GM04504 (cell line): Measurements from ENCODE around the gene SYT14.
"Not testable (repeated sequence)": the region's sequence is repeated elsewhere in the genome, so short reads cannot be mapped to it uniquely, and the experiment has no call there.

Source experiments
- DNase-seq: peaks from one replicate; pipeline ENCODE4 v3.0.0-alpha.2; 2012; ENCODE audit warnings: low read depth

Gene SYT14

DNA sequence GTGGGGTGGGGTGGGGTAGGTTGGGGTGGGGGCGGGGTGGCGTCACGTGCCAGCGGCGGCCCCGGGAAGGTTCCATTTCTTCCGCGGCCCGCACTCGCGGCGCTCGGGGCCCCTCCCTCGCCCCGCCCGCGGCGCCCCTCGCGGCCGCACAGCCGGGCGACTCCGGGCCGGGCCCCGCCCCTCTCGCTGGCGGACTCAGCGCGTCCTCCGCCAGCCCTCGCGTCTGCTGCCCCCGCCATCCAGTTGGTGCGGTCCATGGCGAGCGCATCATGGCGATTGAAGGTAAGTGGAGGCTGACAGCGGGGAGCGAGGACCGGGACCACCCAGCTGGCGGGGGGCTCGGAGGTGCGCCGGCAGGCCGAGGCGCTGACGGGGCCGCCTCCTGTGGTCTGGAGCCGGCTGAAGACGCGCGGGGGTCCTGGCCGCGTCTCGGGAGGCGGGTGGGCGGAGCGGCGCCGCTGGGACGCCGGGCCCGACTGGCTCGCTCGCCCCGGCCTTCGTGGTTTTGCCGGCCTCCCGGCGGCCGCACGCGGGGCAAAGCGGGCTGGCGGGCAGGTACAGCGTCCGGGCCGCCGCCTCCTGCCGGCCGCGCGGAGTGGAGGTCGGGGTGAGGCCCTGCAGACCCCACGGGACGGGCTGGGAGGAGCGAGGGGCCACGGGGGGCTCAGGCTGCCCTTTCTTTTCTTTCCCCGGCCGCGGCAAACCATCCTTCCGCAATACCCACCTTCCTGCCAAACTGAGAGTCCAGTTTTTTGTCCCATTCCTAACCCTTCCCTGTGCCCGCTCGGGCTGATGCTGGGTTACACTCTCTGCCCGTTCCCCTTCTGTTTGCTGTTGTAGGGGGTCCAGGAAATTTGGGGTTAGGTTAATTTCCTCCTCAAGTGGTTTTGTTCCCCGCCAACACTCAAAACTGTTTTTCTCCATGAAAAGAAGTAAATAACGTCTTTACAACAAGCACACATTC is at the start of gene SYT14:
Gene SYT14 (plus strand): TSS at position 222 of the 964 bp plus-strand sequence. CDS start 48 bp downstream, at position 270.
- DNase-seq: no peak

GRCh38 chr1:209888291-209889076 is 49.5 kb upstream of the SYT14 start:
- DNase-seq: not testable (repeated sequence)

GRCh38 chr1:209889077-209889418 is 49.0 kb upstream of the SYT14 start:
- DNase-seq: no peak

DNA sequence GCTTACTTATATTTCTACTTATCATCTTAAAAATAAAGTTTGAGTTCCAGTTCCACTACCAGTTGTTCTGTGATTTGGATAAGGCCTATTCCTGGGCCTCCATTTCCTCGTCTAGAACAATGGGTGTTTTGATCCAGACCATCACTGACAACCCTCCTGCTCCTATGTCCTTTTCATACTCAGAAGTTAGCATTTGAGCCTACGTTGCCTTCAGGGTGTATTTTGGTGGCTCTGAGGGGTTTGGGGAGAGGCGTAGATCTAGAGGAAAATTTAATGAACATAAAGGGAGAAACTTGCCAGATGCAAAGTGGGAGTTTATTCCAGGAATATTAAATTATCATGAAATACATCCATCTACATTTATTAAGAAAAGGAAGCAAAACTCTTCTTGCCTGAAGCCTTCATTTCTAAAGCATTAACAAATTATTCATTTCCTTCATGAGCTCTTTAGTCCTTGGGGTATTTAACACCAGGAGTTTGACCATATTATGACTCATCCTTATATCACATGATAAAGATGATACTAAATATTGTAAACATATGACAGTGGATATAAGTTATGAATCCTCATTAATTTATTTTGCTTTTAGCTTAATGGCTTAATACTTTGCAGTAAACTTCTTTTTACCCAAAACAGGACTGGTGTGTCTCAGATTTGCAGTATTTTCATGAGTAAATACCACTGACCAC is 47.2 kb upstream of the SYT14 start:
- DNase-seq: no peak

- DNase-seq: no peak
Measured at GRCh38 chr1:209893751-209894150, 44.3 kb upstream of the SYT14 start.

DNA sequence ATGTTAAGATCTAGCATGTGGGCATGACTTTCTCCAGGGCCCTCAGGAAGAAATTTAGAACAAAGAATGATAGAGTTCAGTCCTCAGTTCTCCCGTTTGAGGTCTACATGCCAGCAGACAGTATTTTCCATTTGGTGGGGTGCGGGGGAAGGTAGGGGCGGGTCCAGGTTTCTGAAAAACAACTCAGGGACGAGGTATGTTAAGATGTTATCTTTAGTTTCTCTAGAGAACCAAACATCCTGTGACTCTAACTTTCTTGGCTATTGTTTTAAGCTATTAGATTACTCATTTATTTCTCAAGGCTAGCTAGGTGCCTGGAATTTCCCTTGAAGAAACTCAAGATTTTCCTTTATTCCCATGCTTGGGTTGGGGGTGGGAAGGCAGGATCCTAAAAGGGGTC is 42.3 kb upstream of the SYT14 start:
- no peak for DNase-seq

DNA sequence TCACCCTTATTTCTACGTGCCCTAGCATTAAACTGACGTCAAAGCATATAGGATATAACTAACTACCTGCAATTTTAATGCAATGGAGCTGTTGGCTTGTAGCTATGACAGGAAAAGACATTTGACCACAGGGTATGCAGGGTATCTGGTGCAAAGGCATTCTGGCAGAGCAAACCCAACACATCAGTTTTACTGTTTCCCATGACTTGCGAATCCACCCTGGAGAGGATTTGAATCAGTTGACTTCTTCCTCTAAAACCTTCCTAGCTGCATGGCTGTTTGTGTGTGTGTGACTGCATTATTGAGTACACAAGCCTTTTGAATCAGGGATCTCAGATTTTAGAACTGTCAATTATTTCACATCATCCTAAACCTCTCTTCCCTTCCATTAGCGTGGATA is 41.7 kb upstream of the SYT14 start:
- no peak for DNase-seq

DNA sequence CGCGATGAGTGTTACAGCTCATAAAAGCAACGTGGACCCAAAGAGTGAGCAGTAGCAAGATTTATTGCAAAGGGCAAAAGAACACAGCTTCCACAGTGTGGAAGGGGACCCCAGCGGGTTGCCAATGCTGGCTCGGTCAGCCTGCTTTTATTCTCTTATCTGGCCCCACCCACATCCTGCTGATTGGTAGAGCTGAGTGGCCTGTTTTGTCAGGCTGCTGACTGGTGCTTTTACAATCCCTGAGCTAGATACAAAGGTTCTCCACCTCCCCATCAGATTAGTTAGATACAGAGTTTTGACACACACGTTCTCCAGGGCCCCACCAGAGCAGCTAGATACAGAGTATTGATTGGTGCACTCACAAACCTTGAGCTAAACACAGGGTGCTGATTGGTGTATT is 39.7 kb upstream of the SYT14 start:
- DNase-seq: not testable (repeated sequence)

DNA sequence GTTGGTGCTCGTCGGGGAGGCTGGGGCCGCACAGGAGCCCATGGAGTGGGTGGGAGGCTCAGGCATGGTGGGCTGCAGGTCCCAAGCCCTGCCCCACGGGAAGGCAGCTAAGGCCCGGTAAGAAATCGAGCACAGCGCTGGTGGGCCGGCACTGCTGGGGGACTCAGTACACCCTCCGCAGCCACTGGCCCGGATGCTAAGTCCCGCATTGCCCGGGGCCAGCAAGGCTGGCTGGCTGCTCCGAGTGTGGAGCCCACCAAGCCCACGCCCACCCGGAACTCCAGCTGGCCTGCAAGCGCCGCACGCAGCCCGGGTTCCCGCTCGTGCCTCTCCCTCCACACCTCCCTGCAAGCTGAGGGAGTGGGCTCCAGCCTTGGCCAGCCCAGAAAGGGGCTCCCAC is 39.2 kb upstream of the SYT14 start:
- DNase-seq: not testable (repeated sequence)

DNA sequence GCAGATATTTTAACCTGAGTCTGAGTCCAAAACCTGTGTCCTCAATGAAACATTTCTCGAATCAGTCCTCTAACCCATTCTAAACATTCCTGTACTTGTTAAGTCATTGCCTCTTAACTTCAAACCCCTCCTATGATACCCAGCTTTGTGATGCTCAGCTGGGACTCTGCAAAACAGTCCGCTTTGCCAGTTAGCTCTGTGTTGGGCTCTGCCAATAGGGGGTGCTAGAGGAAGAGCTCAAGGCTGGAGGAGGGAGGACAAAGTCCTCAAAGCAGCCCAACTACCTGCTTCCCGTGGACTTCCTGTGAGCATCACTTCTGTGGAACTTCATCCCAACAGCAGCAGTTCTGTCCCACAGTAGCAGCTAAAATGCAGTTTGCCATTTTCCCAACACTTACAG is 38.1 kb upstream of the SYT14 start:
- DNase-seq: no peak

DNA sequence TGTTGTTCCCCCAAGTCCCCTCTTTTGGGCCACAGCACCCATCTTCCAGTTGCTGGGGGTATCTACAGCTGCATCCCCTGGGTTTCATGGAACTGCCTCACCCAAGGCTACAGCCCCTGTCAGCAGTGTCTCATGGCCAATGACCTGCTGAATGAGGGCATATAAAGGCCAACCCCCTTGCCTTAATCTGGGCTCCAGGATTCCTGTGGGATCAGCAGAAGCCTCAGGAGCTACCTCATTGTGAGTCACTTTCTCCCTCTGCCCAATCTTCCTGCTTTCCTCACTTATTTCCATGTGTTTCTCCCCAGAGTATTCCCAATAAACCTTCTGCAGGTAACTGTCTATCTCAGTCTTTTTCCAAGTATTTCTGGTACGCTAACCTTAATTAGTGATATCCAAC is 37.3 kb upstream of the SYT14 start:
- DNase-seq: peak; percentile 47

DNA sequence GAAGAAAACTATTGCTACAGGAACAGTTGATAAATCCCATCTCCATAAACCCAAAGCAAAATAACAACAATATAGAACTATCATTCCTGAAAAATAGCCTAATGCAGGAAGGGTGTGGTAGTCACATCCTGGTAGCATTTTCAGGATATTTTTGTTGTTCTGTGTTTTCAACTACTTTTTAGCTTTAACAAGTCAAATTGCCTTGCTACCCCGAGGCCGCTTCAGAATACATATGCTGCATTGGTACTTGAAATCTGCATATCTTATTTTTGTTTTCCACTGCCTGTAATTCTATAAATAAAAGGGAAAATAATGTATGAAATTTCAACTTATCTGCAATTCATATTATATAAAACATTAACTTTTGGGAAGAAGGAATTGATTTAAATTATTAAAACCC is 36.8 kb upstream of the SYT14 start:
- no peak for DNase-seq

GRCh38 chr1:209904774-209905173 is 33.2 kb upstream of the SYT14 start:
- not testable (repeated sequence) for DNase-seq

GRCh38 chr1:209911746-209912145 is 26.3 kb upstream of the SYT14 start:
- no peak for DNase-seq

GRCh38 chr1:209912306-209912705 is 25.7 kb upstream of the SYT14 start:
- DNase-seq: no peak

- DNase-seq: not testable (repeated sequence)
Measured at GRCh38 chr1:209919637-209920036, 18.4 kb upstream of the SYT14 start.

GRCh38 chr1:209920844-209921243 is 17.2 kb upstream of the SYT14 start:
- no peak for DNase-seq

GRCh38 chr1:209924390-209924789 is 13.6 kb upstream of the SYT14 start:
- DNase-seq: no peak

DNA sequence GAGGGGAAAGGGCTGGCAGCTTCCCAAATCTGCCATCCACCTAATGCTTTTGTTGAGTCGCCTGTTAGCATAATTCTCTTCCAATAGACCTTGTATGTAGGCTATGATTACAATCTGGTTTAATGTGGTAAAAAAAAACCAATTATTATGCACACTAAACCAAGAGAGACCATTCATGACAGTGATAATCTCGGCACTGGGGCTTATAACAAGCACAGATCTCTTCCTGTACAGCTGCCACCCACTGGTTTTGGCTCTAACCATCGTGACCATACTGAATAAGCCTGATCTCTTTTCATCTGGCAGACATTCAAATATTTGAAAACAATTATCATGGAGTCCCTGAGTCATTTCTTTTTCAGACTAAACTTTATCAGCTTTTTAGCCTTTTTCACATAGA is 12.0 kb upstream of the SYT14 start:
- peak; percentile 54 for DNase-seq

DNA sequence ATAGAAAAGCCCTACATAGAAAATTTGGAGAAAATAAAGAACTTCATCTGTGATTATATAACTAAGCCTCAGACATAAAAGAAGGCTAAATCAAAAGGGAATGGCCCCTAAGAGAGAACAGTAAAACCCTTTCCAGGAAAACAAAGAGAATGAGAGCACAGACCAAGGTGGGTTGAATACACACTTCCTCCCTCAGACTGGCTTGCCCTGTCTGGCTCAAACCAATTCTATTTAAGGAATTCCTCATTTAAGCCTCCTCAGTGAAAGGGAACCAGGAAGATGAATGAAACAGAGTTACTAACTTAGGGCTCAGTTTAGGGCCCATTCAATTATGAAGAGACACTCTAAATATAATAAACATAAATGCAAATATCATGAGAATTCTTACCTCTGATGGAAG is 10.6 kb upstream of the SYT14 start:
- DNase-seq: no peak

DNA sequence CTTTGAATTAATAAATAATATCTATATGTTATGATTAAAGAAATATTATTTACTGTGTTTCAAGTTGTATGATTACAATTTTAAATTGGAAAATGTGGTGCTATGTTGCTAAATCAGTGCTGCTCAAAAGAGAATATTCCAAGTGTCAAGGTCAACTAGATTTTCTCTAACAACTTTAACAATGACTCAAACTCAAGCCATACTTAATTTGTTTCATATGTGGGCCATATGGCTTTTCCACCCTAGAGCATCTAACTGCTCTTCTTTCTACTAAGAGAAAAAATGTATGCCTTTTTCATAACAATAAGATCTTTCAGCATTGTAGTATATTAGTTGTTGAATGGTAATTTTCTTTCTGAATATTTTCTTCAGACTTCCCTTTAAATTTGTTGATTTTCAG is 8.3 kb upstream of the SYT14 start:
- DNase-seq: no peak

- no peak for DNase-seq
Measured at GRCh38 chr1:209931141-209931540, 6.9 kb upstream of the SYT14 start.

DNA sequence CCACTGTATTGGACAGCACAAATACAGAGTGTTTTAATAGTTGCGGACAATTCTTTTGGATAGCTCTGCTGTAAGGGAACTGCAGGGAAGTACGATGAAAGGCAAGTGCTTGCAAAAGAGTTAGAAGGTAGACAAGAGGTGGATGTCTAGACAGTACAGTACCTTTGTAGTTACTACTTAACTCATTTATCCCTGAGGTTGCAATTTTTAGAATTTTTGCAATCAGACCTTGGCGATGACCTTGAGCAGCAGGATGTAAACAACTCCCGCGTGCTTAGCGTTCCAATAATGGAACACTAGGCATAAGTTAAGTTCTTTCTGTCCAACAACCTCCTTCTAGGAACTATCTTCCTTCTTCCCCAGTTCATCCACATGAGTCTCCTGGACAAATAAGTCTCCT is 1.9 kb upstream of the SYT14 start:
- DNase-seq: no peak
